IMR-90 (cell line): ENCODE data around the gene CDK14. TPM values are rescaled to one million over a fixed set of nuclear protein-coding genes. Genes with fewer than 3 reads are reported as not detected.
A peak's percentile ranks its signal among the peaks of the same experiment; 100 is the strongest.

Experiments used
- ATAC-seq: fragments of 200-7000 bp; cut with Tn5 transposase; 2 replicates; pipeline ENCODE4 v1.9.1; 2020; ENCODE audit warnings: low read depth, mild to moderate bottlenecking, moderate library complexity
- BruUV-seq: library from RNA; stranded (reverse); fragments of 400-500 nt; replicated peaks from 2 replicates; lab custom pipeline; 2021; lab: Mats Ljungman, UMichigan
- CTCF ChIA-PET: fragments of 300-600 bp; formaldehyde crosslinking; extraction: SDS; loops from one replicate; lab custom pipeline; 2021; ENCODE audit warnings: antibody characterized with exemption; lab: Yijun Ruan, JAX
- POLR2A ChIA-PET: fragments of 300-600 bp; sonication (Branson Sonifier 250); formaldehyde crosslinking; loops from one replicate; lab custom pipeline; 2022; ENCODE audit warnings: antibody characterized with exemption; ENCODE audit not compliant: unreplicated experiment; lab: Charles Lee
- DNase-seq: peaks from one replicate; pipeline ENCODE4 v3.0.0; 2013
- H2AFZ ChIP-seq: replicated peaks from 2 replicates; pipeline ENCODE3; 2013; ENCODE audit warnings: low read length, mild to moderate bottlenecking; ENCODE audit not compliant: poor library complexity
- H2AK5ac ChIP-seq: 2 replicates; pipeline ENCODE4 v1.6.1; 2013; ENCODE audit warnings: low read depth, low read length, inconsistent platforms
- H2AK9ac ChIP-seq: replicated peaks from 2 replicates; pipeline ENCODE3; 2013; ENCODE audit warnings: mild to moderate bottlenecking, low read depth, low read length, moderate library complexity; ENCODE audit not compliant: poor library complexity
- H2BK120ac ChIP-seq: 2 replicates; pipeline ENCODE4 v1.6.1; 2013; ENCODE audit warnings: low read depth, low read length, inconsistent platforms
- H2BK15ac ChIP-seq: 3 replicates; pipeline ENCODE4 v1.6.1; 2013; ENCODE audit warnings: low read depth, low read length, inconsistent platforms
- H2BK20ac ChIP-seq: 2 replicates; pipeline ENCODE4 v1.6.1; 2013; ENCODE audit warnings: low read depth, mild to moderate bottlenecking, inconsistent platforms, low read length, moderate library complexity
- H2BK5ac ChIP-seq: 2 replicates; pipeline ENCODE4 v1.6.1; 2013; ENCODE audit warnings: mild to moderate bottlenecking, low read depth, low read length, inconsistent platforms; ENCODE audit not compliant: poor library complexity, severe bottlenecking
- H3K14ac ChIP-seq: replicated peaks from 2 replicates; pipeline ENCODE4 v1.6.1; 2013; ENCODE audit warnings: low read depth, low read length, inconsistent platforms
- H3K18ac ChIP-seq: 2 replicates; pipeline ENCODE4 v1.6.1; 2013; ENCODE audit warnings: low read depth, low read length, control low read depth
- H3K23ac ChIP-seq: 2 replicates; pipeline ENCODE4 v1.6.1; 2013; ENCODE audit warnings: low read depth, low read length, inconsistent platforms
- H3K27ac ChIP-seq: 2 replicates; pipeline ENCODE4 v1.5.1; 2013; ENCODE audit warnings: mild to moderate bottlenecking, control low read depth, low read length; ENCODE audit not compliant: insufficient read depth
- H3K27me3 ChIP-seq: 2 replicates; pipeline ENCODE4 v1.6.1; 2013; ENCODE audit warnings: low read length; ENCODE audit not compliant: control insufficient read depth, insufficient read depth
- H3K36me3 ChIP-seq: 2 replicates; pipeline ENCODE4 v1.6.1; 2013; ENCODE audit warnings: low read length, mixed read lengths; ENCODE audit not compliant: control insufficient read depth, insufficient read depth
- H3K4ac ChIP-seq: 2 replicates; pipeline ENCODE4 v1.6.1; 2013; ENCODE audit warnings: low read depth, low read length, inconsistent platforms
- H3K4me1 ChIP-seq: 2 replicates; pipeline ENCODE4 v1.6.1; 2013; ENCODE audit warnings: low read length, mixed read lengths; ENCODE audit not compliant: control insufficient read depth, insufficient read depth
- H3K4me2 ChIP-seq: 2 replicates; pipeline ENCODE4 v1.6.1; 2013; ENCODE audit warnings: low read depth, mild to moderate bottlenecking, control low read depth, low read length, moderate library complexity
- H3K4me3 ChIP-seq: 2 replicates; pipeline ENCODE4 v1.5.1; 2013; ENCODE audit warnings: low read depth, mild to moderate bottlenecking, control low read depth, low read length, moderate library complexity; ENCODE audit not compliant: insufficient read depth
- H3K56ac ChIP-seq: 2 replicates; pipeline ENCODE4 v1.6.1; 2013; ENCODE audit warnings: low read length, inconsistent platforms; ENCODE audit not compliant: insufficient read depth; ENCODE audit errors: extremely low read depth
- H3K79me1 ChIP-seq, 2 experiments: 2 replicates each; pipeline ENCODE4 v1.6.1; 2013; ENCODE audit warnings: low read length in 2 of 2, inconsistent platforms in 1 of 2, low read depth in 1 of 2
- H3K9ac ChIP-seq: 2 replicates; pipeline ENCODE4 v1.6.1; 2013; ENCODE audit warnings: low read depth, low read length, control low read depth
- H3K9me1 ChIP-seq: 2 replicates; pipeline ENCODE4 v1.6.1; 2013; ENCODE audit warnings: low read length, inconsistent platforms; ENCODE audit not compliant: insufficient read depth
- H3K9me3 ChIP-seq: 2 replicates; pipeline ENCODE4 v1.6.1; 2013; ENCODE audit warnings: low read length; ENCODE audit not compliant: control insufficient read depth, insufficient read depth
- H4K20me1 ChIP-seq: 2 replicates; pipeline ENCODE4 v1.6.1; 2013; ENCODE audit warnings: low read length, inconsistent platforms; ENCODE audit not compliant: insufficient read depth
- H4K5ac ChIP-seq: 2 replicates; pipeline ENCODE4 v1.6.1; 2013; ENCODE audit warnings: mild to moderate bottlenecking, low read depth, low read length, control low read depth
- H4K8ac ChIP-seq, 2 experiments: 2 replicates each; pipeline ENCODE4 v1.6.1; 2013; ENCODE audit warnings: low read depth in 2 of 2, low read length in 2 of 2, control low read depth in 1 of 2, inconsistent platforms in 1 of 2
- H4K91ac ChIP-seq: 2 replicates; pipeline ENCODE4 v1.6.1; 2013; ENCODE audit warnings: low read depth, low read length, inconsistent platforms; ENCODE audit not compliant: insufficient read depth
- CHD1 ChIP-seq: IDR thresholded peaks from 2 replicates; pipeline ENCODE4 v1.6.1; 2012; ENCODE audit warnings: low read depth, low read length, improper control_type of control experiment
- RCOR1 ChIP-seq: IDR thresholded peaks from 2 replicates; pipeline ENCODE4 v1.6.1; 2012; ENCODE audit warnings: mild to moderate bottlenecking, low read length, improper control_type of control experiment; ENCODE audit not compliant: insufficient replicate concordance
- WGBS, 2 experiments: methylation state at CpG; one replicate each; pipeline versions ENCODE4 v1.1.5 to v1.1.7; 2013; ENCODE audit warnings: missing lambda C conversion rate in 2 of 2; ENCODE audit not compliant: insufficient read length in 1 of 2; ENCODE audit errors: extremely low coverage in 2 of 2; 5-methylcytosine and 5-hydroxymethylcytosine counted together
- dilution Hi-C: fragments of 300-500 bp; cut with HindIII; formaldehyde crosslinking; loops from one replicate; pipeline ENCODE4 v1.14.3; 2018; ENCODE audit warnings: low sequenced_read_pairs; ENCODE audit not compliant: unreplicated experiment
- in situ Hi-C: fragments of 300-500 bp; cut with MboI; formaldehyde crosslinking; loops from 3 replicates; pipeline ENCODE4 v1.14.3; 2019; ENCODE audit warnings: low sequenced_read_pairs, inconsistent platforms, mixed read lengths
- intact Hi-C: fragments of 100-400 bp; cut with micrococcal nuclease; formaldehyde crosslinking; loops from 2 replicates; pipeline ENCODE4 v1.10.0; 2022
- polyA plus RNA-seq, 3 experiments: library from polyadenylated mRNA; depleted of rRNA; stranded (reverse); fragments of >200 nt; gene quantifications; 2 replicates each; pipeline ENCODE4 v1.2.3, GENCODE V29; 2012; ENCODE audit warnings: low replicate concordance in 1 of 3
- total RNA-seq: library from RNA; depleted of rRNA; stranded (reverse); fragments of >200 nt; gene quantifications from 2 replicates; pipeline ENCODE4 v1.2.3, GENCODE V29; 2012
- TF ChIP-seq, protein P1 (sequence below): conservative IDR thresholded peaks from 2 replicates; pipeline ENCODE4 v1.5.1; 2012; ENCODE audit warnings: mild to moderate bottlenecking, low read depth, low read length, improper control_type of control experiment

CDK14 gene
- total and polyA plus RNA-seq, 2 of the 4 experiments (the other 2 are of a cell fraction): 10.1 to 29.6 TPM

DNA sequence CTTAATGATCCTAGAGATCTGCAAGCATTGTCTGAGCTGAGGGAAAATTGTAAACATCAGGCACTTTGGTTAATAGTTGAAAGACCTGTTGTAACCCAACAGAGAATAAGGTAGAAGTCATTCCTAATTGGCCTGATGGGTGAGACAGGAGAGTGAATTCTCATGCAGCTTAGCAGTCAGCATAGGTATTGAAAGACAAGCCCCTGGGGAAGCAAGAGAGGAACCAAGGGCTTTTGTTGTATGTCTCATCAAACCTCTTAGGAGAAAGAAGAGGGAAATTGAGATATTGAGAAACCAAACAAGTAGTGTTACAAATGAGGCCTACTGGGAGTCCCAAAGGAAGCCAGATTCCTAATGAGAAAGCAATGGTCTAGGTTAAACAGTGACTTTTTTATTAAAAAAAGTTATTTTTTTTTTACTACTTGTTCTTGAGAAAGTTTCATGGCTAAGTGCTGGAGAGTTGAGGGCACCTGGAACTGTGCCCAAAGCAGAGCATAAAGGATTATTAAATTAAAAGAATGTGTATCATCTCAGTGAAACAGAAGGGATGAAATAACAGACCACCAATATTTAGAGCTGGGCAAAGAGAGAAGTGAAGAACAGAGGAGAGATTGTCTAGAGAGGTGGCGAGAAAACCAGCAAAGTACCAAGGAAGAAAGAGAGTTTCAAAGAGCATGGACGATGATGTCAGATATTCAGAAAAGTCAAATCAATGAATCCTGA lies 168.9 kb downstream of the CDK14 start:
- Histone ChIP-seq H2BK20ac (no peak overlapping the region), H3K36me3 (no peaks in the 10 kb centered on the region), H3K9me1 (0 out of 2 replicates have a peak, but pooled peaks cover 4% of the 10 kb centered on the region), H2AK5ac (no peak overlapping the region), H3K56ac (no peak overlapping the region), H2BK15ac (no peak overlapping the region), H3K9ac (no peak overlapping the region), H3K79me1 (peaks cover 0 to 7% of the 10 kb centered on the region in 2 experiments; a peak in 2 of 4 replicates), H2AFZ (no peak overlapping the region), H3K23ac (no peak overlapping the region), H3K27ac (no peak overlapping the region), H3K14ac (no peak overlapping the region), H3K4me3 (no peak overlapping the region), H4K5ac (no peak overlapping the region), H4K20me1 (no peaks in the 10 kb centered on the region), H3K18ac (peak overlapping the region; percentile 2; the same call in 1 of the 2 replicates), H4K8ac (no peak overlapping the region), H2AK9ac (no peak overlapping the region), H3K27me3 (no peaks in the 10 kb centered on the region), H3K4me2 (no peak overlapping the region), H2BK5ac (no peak overlapping the region), H4K91ac (no peak overlapping the region), H3K9me3 (no peaks in the 10 kb centered on the region), H3K4ac (no peak overlapping the region), H2BK120ac (no peak overlapping the region), H3K4me1 (peaks cover 5% of the 10 kb centered on the region; the same call in 1 of the 2 replicates)
- TF ChIP-seq RCOR1: no peak
- TF ChIP-seq, protein P1, sequence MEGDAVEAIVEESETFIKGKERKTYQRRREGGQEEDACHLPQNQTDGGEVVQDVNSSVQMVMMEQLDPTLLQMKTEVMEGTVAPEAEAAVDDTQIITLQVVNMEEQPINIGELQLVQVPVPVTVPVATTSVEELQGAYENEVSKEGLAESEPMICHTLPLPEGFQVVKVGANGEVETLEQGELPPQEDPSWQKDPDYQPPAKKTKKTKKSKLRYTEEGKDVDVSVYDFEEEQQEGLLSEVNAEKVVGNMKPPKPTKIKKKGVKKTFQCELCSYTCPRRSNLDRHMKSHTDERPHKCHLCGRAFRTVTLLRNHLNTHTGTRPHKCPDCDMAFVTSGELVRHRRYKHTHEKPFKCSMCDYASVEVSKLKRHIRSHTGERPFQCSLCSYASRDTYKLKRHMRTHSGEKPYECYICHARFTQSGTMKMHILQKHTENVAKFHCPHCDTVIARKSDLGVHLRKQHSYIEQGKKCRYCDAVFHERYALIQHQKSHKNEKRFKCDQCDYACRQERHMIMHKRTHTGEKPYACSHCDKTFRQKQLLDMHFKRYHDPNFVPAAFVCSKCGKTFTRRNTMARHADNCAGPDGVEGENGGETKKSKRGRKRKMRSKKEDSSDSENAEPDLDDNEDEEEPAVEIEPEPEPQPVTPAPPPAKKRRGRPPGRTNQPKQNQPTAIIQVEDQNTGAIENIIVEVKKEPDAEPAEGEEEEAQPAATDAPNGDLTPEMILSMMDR: no peak
- no peak for TF ChIP-seq CHD1
- ATAC-seq (no peak), DNase-seq (no peak)
- dilution Hi-C loops: no loop called here
- ChIA-PET POLR2A (no interaction called here), CTCF (interaction anchor here (0.6 to 1.5 kb wide), 4 partner anchors 9 to 284 kb away, joined by 3 to 4 read pairs (median 3); no protein-coding TSS in a partner anchor)
- intact Hi-C loops: loop anchor here (5.0 to 10.0 kb wide), 2 partner anchors 168 to 310 kb away; partner anchors contain the start of gene CDK14
- BruUV-seq: no TSS peak
- in situ Hi-C loops: no loop called here
- no CpG with 5 or more reads among the region's 2 CpGs for WGBS, 2 experiments
